MCF 10A (cell line): ENCODE data around the gene MAD1L1. TPM values are rescaled to one million over a fixed set of nuclear protein-coding genes. Genes with fewer than 3 reads are reported as not detected.

Experiments
- BruUV-seq: library from RNA; stranded (reverse); fragments of 400-500 nt; replicated peaks from 2 replicates; lab custom pipeline; 2021; lab: Mats Ljungman, UMichigan
- CTCF ChIA-PET: fragments of 300-600 bp; sonication (Branson Sonifier 250); formaldehyde crosslinking; extraction: SDS; loops from one replicate; lab custom pipeline; 2021; ENCODE audit warnings: antibody characterized with exemption, inconsistent platforms; lab: Yijun Ruan, JAX
- POLR2A ChIA-PET: fragments of 300-600, 350-650 bp; sonication (Branson Sonifier 250); formaldehyde crosslinking; extraction: SDS; loops from one replicate; lab custom pipeline; 2020; ENCODE audit warnings: antibody characterized with exemption, inconsistent platforms; lab: Yijun Ruan, JAX
- DNase-seq: peaks from one replicate; pipeline ENCODE4 v3.0.0-alpha.2; 2018; ENCODE audit not compliant: unreplicated experiment
- H3K27ac Mint-ChIP-seq: one replicate; pipeline ENCODE4 v1.8.0; 2022; ENCODE audit warnings: mild to moderate bottlenecking, low read depth, mixed read lengths; ENCODE audit not compliant: unreplicated experiment
- H3K27me3 Mint-ChIP-seq: one replicate; pipeline ENCODE4 v1.8.0; 2022; ENCODE audit warnings: mixed read lengths; ENCODE audit not compliant: insufficient read depth, unreplicated experiment
- H3K36me3 Mint-ChIP-seq: one replicate; pipeline ENCODE4 v1.8.0; 2022; ENCODE audit warnings: mild to moderate bottlenecking, moderate library complexity, mixed read lengths; ENCODE audit not compliant: insufficient read depth, unreplicated experiment
- H3K4me1 Mint-ChIP-seq: one replicate; pipeline ENCODE4 v1.8.0; 2022; ENCODE audit warnings: mixed read lengths; ENCODE audit not compliant: insufficient read depth, unreplicated experiment
- H3K4me3 Mint-ChIP-seq: one replicate; pipeline ENCODE4 v1.8.0; 2022; ENCODE audit warnings: mild to moderate bottlenecking, moderate library complexity, mixed read lengths; ENCODE audit not compliant: unreplicated experiment
- H3K9me3 Mint-ChIP-seq: one replicate; pipeline ENCODE4 v1.8.0; 2022; ENCODE audit warnings: mixed read lengths; ENCODE audit not compliant: unreplicated experiment
- CTCF ChIP-seq: fragments of 200-600 bp; IDR thresholded peaks from one replicate; pipeline ENCODE4 v1.8.0; 2022; ENCODE audit warnings: antibody characterized with exemption, mild to moderate bottlenecking; ENCODE audit not compliant: unreplicated experiment
- intact Hi-C: fragments of 100-400 bp; cut with micrococcal nuclease; formaldehyde crosslinking; loops from 2 replicates; pipeline ENCODE4 v1.14.1; 2022
- total RNA-seq: library from RNA; stranded (reverse); gene quantifications from 2 replicates; pipeline ENCODE4 v1.2.3, GENCODE V29; 2022

The MAD1L1 gene
- total RNA-seq, 1 experiment from 2014 or later, result 25.2 TPM

DNA sequence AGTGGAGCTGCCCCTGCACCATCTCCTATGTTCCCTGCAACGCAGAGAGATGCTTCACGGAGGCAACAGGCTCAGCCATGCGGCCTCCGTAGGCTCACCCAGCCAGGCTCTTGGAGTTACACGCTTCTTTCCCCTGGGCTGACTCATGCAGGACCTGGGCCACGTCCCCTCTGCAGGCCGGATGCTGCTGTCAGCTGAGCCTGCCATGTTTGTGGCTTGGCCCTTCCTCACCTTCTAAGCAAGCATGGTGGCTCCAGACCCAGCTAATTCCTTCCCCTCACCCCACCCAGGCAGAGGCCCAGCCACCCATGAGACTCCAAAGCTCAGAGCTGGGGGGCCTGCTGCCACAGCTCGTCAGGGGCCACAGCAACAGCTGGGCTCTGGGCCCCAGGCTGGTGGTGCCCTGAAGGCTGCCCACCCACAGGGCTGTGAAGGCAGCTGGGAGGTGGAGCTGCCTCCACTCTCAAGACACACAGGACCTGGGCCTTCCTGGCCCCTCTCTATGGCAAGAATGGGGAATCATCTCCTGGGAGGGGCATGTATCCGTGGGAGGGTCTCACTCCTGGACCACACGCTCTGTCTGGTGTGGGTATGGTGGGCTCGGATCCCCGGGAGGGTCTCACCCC lies 343.1 kb downstream of the MAD1L1 start:
- no peak overlapping the region for H3K4me3 Mint-ChIP-seq
- intact Hi-C loops, result no loop called here
- H3K27me3 Mint-ChIP-seq, result no peaks in the 10 kb centered on the region
- TF ChIP-seq CTCF, result no peak
- H3K36me3 Mint-ChIP-seq, result peaks cover 8% of the 10 kb centered on the region
- H3K4me1 Mint-ChIP-seq, result no peaks in the 10 kb centered on the region
- no peaks in the 10 kb centered on the region for H3K9me3 Mint-ChIP-seq
- H3K27ac Mint-ChIP-seq, result no peak overlapping the region
- POLR2A ChIA-PET, result no interaction called here
- DNase-seq, result no peak
- BruUV-seq, result no TSS peak
- CTCF ChIA-PET, result no interaction called here

DNA sequence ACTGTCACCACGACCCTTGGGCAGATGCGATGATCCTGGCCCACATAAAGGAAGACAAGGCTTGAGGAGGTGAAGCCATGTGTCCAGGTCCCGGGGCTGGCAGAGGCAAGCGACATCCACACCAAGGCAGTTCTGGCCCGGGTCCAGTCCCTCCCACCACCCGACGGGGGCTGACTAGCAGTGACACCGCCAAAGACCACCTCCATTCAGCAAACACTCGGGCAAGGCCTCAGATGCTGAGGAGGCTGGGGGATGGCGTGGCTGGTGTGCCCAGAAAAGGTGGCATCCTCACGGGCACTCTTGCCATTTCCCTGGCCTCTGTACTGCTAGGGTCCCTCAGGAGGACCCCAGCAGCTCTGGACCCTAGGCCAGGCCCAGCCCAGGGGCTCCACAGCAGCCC lies 343.7 kb downstream of the MAD1L1 start:
- Mint-ChIP-seq H3K36me3 (peaks cover 7% of the 10 kb centered on the region), H3K9me3 (no peaks in the 10 kb centered on the region), H3K4me3 (no peak overlapping the region), H3K27me3 (no peaks in the 10 kb centered on the region), H3K4me1 (no peaks in the 10 kb centered on the region), H3K27ac (no peak overlapping the region)
- no TSS peak for BruUV-seq
- no peak for TF ChIP-seq CTCF
- intact Hi-C loops, result no loop called here
- CTCF ChIA-PET, result no interaction called here
- DNase-seq, result no peak
- POLR2A ChIA-PET, result no interaction called here

- Mint-ChIP-seq H3K9me3 (no peaks in the 10 kb centered on the region), H3K27me3 (no peaks in the 10 kb centered on the region), H3K36me3 (peaks cover 7% of the 10 kb centered on the region), H3K4me1 (no peaks in the 10 kb centered on the region), H3K4me3 (no peak overlapping the region), H3K27ac (no peak overlapping the region)
- TF ChIP-seq CTCF, result no peak
- no peak for DNase-seq
- ChIA-PET POLR2A (no interaction called here), CTCF (no interaction called here)
- no TSS peak for BruUV-seq
- intact Hi-C loops, result no loop called here
These were observed 344.3 kb downstream of the MAD1L1 start for GRCh38 chr7:1888425-1888824.

GRCh38 chr7:1887251-1887650 lies 345.5 kb downstream of the MAD1L1 start:
- BruUV-seq, result no TSS peak
- TF ChIP-seq CTCF, result no peak
- ChIA-PET CTCF (no interaction called here), POLR2A (no interaction called here)
- H3K36me3 Mint-ChIP-seq, result peaks cover 7% of the 10 kb centered on the region
- no peaks in the 10 kb centered on the region for H3K27me3 Mint-ChIP-seq
- H3K4me1 Mint-ChIP-seq, result no peaks in the 10 kb centered on the region
- H3K4me3 Mint-ChIP-seq, result no peak overlapping the region
- intact Hi-C loops, result no loop called here
- DNase-seq, result no peak
- H3K27ac Mint-ChIP-seq, result no peak overlapping the region
- H3K9me3 Mint-ChIP-seq, result no peaks in the 10 kb centered on the region
